Forelimb muscle (tissue), 1 donor: ENCODE results near the gene RRN3. TPM values are rescaled to one million over a fixed set of nuclear protein-coding genes. Genes with fewer than 3 reads are reported as not detected.
"Not testable (repeated sequence)": the region's sequence is repeated elsewhere in the genome, so short reads cannot be mapped to it uniquely, and the experiment has no call there.

Source experiments
- DNase-seq: peaks from one replicate; pipeline ENCODE4 v3.0.0-alpha.2; 2013; ENCODE audit warnings: low read depth
- polyA plus RNA-seq: library from polyadenylated mRNA; unstranded; fragments of 120-200 nt; gene quantifications from one replicate; pipeline ENCODE4 v1.2.1, GENCODE V29; 2013; ENCODE audit not compliant: insufficient read length

Gene RRN3
- 31.4 TPM for polyA plus RNA-seq

GRCh38 chr16:15093955-15094827, at the start of gene RRN3:
Gene RRN3, minus strand, starts transcription at chr16:15094272. Its CDS starts 39 bp downstream, at chr16:15094233.
- peak; percentile 72 for DNase-seq

GRCh38 chr16:15143601-15144091, 49.6 kb upstream of the RRN3 start:
- not testable (repeated sequence) for DNase-seq

DNA sequence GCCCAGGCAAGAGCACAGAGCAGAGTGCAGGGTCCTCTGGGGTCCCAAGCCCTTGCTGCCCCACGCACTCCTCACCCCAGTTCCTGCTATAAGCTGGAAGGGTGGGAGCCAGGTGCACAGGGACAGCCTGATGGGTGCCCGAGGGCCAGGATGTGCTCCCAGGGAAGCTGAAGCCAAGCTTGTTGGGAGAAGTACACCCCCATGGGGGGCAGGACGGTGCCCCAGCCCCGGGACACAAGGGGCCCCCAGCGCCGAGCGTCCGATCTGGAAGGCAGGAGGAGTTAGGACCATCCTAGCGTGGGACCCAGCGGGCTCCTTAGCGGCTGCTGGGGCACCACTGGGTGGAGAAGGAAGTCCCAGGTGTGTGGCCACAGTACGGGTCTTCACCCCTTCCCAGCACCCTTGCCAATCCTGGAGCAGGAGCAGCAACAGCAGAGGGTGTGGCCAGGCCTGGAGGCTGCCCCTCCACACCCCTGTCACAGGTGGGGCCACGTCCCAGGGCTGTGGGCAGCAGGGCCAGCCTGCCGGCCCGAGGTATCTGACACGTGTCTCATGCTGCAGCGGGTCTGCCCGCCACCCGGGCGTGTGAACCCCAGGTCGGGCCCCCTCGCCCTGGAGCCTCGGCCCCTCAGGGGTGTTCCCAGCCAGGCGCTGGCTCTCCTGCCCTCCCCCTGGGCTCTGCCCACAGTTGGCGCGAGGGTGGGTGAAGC, 49.0 kb upstream of the RRN3 start:
- DNase-seq, result not testable (repeated sequence)

GRCh38 chr16:15142107-15142890, 48.2 kb upstream of the RRN3 start:
- DNase-seq, result not testable (repeated sequence)

GRCh38 chr16:15141586-15141985, 47.5 kb upstream of the RRN3 start:
- no peak for DNase-seq

DNA sequence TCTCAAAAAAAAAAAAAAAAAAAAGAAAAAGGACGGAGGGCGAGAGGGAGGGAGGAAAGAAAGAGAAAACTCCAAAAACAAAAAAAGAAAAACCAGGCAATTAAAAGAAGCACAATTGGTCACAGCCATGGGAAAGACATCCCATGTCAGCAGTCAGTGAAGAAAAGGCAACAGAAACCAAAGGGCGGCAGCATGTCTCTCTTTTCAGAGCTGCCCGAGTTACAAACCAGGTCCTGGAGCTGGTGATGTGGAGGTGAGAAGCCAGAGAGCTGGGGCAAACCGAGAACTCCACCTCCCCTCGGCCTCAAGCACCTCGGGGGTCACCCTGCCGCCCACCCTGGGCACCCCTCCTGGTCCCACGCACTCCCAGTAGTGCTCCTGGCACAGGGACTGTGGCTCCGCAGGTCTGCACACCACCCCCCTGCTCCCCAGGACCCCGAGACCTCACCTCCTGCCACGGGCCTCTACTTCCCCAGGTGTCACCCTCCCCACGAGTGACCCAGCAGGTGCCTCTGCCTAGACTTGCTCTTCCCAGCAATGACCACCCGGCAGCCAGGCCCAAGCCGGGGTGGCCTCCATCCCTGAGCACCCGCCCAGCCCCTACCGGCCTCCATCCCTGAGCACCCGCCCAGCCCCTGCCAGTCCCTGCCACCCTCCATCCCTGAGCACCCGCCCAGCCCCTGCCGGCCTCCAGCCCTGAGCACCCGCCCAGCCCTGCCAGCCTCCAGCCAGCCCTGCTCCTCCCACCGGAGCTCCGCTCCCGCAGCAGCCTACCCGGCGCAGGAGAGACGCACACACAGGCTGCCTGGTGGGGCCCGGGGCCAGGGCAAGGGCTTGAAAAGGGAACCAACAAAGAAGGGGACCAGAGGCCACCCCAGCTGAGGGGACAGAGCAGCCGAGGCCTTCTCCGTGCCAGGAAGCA, 46.6 kb upstream of the RRN3 start:
- DNase-seq, result not testable (repeated sequence)

DNA sequence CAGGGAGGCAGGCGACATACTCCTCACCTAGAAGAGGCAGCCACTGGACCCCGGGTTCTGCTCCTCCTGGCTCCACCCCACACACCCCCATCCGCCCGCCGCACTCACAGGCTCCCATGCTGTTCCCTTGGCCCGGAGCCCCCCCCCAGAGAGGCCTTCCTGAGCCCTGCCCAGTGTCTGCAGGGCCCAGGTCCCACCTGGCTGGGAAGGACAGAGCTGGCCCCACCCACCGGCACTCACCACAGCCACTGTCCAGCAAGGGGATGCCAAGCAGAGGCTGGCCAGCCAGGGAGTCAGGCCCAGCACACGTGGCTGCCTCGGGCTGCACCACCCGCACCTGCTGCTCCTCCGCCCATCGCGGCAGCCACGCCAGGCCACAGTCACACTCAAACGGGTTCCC, 43.4 kb upstream of the RRN3 start:
- not testable (repeated sequence) for DNase-seq

DNA sequence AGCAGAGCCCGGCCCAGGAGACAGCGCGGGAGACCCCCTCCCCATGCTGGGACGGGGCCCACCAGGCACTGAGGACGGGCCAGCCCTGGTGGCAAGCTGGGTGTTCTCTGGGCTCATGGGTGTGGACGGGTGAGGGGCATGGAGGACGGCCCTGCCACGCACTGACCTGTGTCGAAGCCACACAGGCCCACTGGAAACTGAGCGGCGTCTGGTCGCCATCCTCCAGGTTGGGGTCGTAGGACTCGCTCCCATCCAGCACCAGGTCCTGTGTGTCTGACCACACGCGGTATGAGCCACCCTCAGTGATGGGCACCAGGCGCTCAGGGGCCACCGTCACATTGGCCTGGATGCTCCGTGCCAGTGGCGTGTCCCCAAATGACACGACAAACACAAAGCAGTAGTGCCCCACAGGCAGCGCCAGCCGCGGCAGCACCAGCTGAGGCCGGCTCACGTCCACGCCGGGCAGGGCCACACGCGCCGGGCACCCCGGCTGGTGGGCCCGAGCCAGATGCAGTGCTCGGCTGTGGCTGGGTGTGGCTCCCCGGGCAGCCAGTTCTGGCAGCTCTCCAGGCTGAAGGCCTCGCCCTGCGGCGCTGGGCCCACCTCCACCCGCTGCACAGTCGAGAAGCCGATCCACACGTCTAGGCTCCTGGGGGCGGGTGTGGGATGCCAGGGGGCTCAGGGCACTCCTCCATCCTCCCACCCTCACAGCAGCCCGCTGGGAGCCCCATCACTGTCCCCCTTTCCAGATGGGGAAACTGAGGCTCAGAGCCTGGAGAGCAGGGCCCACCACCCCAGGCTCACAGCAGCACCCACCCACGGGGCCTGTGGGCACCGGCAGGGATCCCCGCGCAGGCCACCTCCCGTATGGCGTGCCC, 41.6 kb upstream of the RRN3 start:
- DNase-seq, result not testable (repeated sequence)

DNA sequence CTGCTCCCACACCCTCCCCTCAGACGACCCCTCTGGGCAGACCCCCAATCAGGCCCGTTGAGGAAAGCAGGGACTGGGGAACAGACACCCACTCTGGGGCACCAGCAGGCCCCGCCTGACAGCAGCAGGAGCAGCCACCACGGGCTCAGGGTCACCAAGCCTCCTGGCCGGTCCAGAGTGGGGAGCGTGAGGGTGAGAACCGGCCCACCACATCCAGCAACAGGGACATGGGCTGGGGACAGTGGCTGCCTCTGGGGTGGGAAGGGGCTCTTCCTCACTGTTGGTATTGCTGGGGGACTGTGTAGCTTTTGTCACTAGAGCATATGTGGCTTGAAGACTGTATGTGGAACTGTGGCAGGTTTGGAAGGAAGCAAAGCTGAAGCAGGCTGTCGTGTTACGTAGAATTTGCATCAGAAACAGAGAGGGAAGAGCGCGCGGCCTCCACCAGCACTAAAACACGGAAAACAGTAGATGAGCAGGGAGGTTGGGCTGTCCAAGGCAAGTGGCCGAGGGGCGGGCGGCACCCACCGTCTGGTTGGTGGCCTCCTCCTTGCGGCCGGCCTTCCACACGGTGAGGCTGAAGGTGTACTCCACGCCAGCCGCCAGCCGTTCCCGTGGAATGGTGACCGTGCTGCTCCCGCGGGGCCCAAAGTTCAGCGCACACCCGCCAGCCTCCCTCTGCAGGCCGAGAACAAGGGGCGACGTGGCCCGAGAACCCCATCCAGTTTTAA, 40.8 kb upstream of the RRN3 start:
- DNase-seq, result not testable (repeated sequence)

DNA sequence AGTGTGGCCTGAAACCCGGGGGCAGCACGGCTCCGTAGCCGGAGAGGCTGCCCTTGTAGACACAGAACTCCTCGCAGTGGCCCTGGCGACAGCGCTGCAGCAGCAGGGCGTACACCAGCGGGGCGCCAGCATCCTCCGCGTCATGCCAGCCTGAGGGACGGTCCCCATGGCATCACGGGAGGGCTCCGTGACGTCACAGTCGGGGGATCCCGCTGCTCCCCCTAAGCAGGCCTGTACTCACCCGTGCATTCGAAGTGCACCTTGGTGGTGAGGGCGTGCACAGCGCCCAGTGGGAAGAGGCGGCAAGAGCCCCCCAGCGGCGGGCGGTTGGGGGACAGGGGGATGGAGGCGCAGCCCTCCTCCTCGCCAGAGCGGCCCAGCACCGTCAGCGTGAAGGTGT, 39.5 kb upstream of the RRN3 start:
- not testable (repeated sequence) for DNase-seq

DNA sequence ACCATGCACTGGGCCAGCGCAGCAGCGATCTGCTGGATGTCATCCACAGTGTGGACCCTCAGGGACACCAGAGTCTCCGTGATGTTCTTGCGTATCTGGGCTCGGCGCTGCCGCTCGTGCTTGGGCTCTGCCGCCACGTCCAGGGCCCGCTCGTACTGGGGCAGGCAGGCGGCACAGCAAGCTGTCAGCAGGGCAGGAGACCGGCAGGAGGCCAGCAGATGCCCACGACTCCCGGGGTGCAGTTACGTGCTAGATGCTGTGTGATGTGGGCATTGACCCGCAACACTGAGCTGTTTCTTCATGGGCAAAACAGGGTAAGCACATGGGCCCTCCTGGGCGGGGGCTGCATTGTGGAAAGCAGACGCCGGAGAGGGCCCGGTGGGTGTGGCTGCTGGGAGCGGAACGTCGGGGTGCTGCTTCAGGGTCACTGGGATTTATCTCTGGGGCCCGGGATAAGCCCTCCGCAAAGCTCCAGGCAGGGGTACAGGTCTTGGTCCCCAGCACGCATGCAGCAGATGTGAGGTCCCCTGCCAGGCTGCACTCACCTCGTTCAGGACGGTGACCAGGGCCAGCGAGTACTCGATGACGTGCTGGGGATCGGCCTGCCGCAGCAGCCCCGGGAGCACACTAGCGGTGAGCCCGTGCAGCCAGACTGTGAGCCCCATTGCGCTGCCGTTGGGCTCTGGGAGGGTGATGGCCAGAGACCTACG, 38.8 kb upstream of the RRN3 start:
- not testable (repeated sequence) for DNase-seq

DNA sequence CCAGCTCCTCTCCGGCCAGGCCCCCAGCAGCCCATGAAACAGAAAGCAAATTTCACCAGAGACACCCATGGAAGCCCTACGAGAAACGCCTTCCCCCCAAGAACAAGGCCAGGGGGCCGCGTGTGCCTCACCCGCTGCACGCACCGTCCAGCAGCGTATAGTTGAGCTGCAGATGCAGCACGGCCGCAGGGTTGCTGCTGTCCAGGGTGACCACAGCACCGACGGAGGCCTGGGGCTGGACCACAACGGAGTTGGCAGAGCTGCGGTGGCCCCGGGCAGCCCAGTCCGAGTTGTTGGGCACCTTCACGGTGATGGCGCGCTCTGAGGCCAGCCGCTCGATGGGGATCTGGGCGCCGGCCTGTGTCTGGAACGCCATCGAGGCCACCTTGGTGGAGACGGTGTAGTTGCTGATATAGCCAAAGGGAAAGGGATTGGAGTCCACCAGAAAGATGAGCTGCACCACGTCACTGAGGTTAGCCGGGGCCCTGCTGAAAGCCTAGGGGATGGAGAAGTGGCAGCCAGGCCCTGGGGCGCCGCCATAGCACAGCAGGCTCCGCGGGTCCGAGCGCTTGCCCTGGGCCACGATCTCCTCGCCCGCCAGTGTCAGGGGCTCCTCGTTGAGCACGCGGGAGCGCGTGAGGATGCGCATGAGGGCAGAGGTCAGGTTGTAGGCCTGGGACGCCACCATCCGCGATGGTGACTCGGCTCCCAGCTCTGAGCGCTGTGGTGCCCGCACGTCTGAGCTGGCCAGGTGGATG, 37.0 kb upstream of the RRN3 start:
- DNase-seq, result not testable (repeated sequence)

GRCh38 chr16:15130256-15130932, 36.3 kb upstream of the RRN3 start:
- DNase-seq, result not testable (repeated sequence)

DNA sequence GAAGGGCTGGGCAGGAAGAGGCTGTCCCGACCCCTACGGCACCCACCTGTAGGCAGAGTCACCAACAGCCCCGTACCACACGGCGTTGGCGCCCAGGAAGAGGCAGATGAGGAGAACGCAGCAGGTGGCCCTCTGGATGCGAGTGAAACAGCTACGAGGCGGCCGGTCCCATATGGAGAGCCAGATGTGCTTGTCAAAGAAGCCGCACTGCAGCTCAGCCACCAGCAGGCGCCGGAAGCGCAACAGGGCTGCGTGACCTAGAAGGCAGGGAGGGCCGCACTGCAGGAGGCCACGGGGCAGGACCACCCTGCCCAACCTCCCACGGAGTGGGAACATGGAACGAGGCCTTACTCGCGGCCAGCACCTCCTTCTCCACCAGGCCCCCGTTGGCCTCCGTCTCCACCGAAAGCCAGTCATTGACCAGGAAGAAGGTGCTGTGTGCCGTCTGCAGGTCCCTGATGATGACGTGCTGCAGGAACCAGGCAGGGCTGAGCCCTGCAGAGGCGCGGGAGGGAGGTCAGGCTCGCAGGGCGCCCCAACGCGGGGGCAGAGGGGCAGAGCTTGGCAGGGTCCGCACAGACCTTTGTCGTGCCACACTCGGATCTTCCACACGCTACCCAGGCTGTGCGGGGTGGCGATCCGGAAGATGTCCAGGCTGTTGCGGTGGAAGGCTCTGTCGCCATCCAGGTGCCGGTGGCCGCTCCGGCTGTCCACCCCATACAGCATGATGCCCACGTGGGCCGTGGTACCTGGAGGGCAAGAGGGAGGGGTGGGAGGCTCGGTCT, 33.8 kb upstream of the RRN3 start:
- not testable (repeated sequence) for DNase-seq

GRCh38 chr16:15100372-15100987, 6.4 kb upstream of the RRN3 start:
- DNase-seq, result not testable (repeated sequence)
